GM12878 (cell line): ENCODE measurements around the gene MAP7D2. TPM values are rescaled to one million over a fixed set of nuclear protein-coding genes. Genes with fewer than 3 reads are reported as not detected.
A peak's percentile ranks its signal among the peaks of the same experiment; 100 is the strongest.

Experiments used
- KLF5 ChIP-seq: fragments of 450-650 bp; IDR thresholded peaks from 2 replicates; pipeline ENCODE4 v1.6.1; 2014; ENCODE audit warnings: mild to moderate bottlenecking; ENCODE audit not compliant: partially characterized antibody
- MTA2 ChIP-seq: fragments of 450-650 bp; IDR thresholded peaks from 2 replicates; pipeline ENCODE4 v1.6.1; 2016; ENCODE audit warnings: low read depth, mild to moderate bottlenecking, moderate library complexity
- STAT3 ChIP-seq: IDR thresholded peaks from 2 replicates; pipeline ENCODE4 v1.6.1; 2011; ENCODE audit warnings: low read depth, low read length, improper control_type of control experiment
- YY1 ChIP-seq: IDR thresholded peaks from 2 replicates; pipeline ENCODE4 v1.6.1; 2011; ENCODE audit warnings: low read depth, mild to moderate bottlenecking, low read length
- polyA plus RNA-seq, 11 experiments: library from polyadenylated mRNA; depleted of rRNA in 4 of 11; unstranded in 6 of 11; stranded (reverse) in 5 of 11; fragments of >200 nt; fragmentation: Nextera tagmentation in 4 of 11; fragmentation: Illumina TruSeq in 1 of 11; extraction: Ambion mirVana in 4 of 11; extraction: Trizol in 1 of 11; gene quantifications; 1 replicate in 1 of 11; 2 replicates in 10 of 11; pipeline versions ENCODE4 v1.2.1 to v1.2.3, GENCODE V29; 2011 to 2016; ENCODE audit warnings: inconsistent platforms in 2 of 11, missing spikeins in 2 of 11, low read depth in 1 of 11
- total RNA-seq, 4 experiments: library from RNA; depleted of rRNA in 3 of 4; stranded (reverse); fragments of >200 nt in 3 of 4; fragmentation: Illumina TruSeq in 1 of 4; extraction: Trizol in 1 of 4; gene quantifications; 2 replicates each; pipeline versions ENCODE4 v1.2.1 to v1.2.3, GENCODE V29; 2013 to 2021
- TF ChIP-seq, protein P1 (sequence below): fragments of 450-650 bp; IDR thresholded peaks from 2 replicates; pipeline ENCODE4 v1.6.1; 2017; ENCODE audit warnings: mild to moderate bottlenecking, moderate library complexity
- TF ChIP-seq, protein P2 (sequence below), 3 experiments: IDR thresholded peaks in 2 of 3; conservative IDR thresholded peaks in 1 of 3; 2 replicates each; pipeline ENCODE4 v1.5.1; 2011; ENCODE audit warnings: low read depth in 3 of 3, low read length in 3 of 3, mild to moderate bottlenecking in 3 of 3, control low read depth in 2 of 3, moderate library complexity in 2 of 3, inconsistent platforms in 1 of 3, mixed read lengths in 1 of 3; ENCODE audit not compliant: control insufficient read depth in 2 of 3, insufficient read depth in 1 of 3; ENCODE audit errors: extremely low read depth in 1 of 3
- TF ChIP-seq, protein P3 (sequence below): IDR thresholded peaks from 2 replicates; pipeline ENCODE4 v1.6.1; 2011; ENCODE audit warnings: borderline replicate concordance, low read depth, mild to moderate bottlenecking, moderate library complexity, low read length; ENCODE audit not compliant: insufficient read depth, poor library complexity, severe bottlenecking
- TF ChIP-seq, protein P4 (sequence below): fragments of 450-650 bp; IDR thresholded peaks from 2 replicates; pipeline ENCODE4 v1.6.1; 2017; ENCODE audit warnings: mild to moderate bottlenecking, moderate library complexity

MAP7D2 gene
- total and polyA plus RNA-seq, 10 of the 15 experiments (the other 5 are each of a cell fraction or from before 2014, with no cell fraction given): 0.06 to 18.4 (median 0.22) TPM

DNA sequence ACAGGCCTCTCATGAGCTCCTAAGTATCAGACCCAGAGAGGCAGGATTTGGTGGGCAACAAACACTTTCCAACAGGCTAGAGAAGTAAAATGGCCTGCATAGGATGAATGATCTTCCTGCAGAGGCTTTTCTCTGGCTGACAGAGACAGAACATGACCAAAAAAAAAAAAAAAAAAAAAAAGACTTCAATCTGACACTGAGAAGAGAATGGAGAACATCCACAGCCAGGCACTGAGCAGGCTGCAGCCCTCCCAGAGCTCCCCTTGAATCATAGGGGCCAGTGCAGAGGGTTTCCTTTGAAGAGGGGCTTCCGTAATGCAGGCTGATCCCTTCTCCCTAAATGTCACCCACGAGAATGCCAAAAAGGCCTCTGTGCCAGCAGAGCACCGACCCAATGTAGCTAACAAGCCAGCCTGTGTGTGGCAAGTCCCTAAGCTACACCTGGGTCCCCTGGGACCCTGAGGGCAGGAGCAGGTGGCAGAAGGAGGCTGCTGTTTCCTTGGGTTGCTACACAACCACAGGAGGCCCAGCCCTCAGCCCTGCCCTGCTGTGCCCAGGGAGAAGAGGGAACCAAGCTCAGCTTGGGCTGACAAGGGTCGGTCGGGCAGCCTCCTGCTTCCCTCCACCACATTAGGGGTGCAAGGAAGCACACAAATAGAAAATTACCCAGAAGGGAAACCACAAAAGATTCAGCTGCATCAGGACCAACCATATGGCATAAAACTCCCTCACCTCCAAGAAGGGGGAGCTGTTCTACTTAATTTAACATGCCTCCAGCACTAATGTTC, 55.6 kb downstream of the MAP7D2 start (continued):
- TF ChIP-seq KLF5 (no peak), YY1 (no peak), MTA2 (peak; percentile 45; the same call in 1 of the 2 replicates), STAT3 (no peak)
- TF ChIP-seq, protein P1, sequence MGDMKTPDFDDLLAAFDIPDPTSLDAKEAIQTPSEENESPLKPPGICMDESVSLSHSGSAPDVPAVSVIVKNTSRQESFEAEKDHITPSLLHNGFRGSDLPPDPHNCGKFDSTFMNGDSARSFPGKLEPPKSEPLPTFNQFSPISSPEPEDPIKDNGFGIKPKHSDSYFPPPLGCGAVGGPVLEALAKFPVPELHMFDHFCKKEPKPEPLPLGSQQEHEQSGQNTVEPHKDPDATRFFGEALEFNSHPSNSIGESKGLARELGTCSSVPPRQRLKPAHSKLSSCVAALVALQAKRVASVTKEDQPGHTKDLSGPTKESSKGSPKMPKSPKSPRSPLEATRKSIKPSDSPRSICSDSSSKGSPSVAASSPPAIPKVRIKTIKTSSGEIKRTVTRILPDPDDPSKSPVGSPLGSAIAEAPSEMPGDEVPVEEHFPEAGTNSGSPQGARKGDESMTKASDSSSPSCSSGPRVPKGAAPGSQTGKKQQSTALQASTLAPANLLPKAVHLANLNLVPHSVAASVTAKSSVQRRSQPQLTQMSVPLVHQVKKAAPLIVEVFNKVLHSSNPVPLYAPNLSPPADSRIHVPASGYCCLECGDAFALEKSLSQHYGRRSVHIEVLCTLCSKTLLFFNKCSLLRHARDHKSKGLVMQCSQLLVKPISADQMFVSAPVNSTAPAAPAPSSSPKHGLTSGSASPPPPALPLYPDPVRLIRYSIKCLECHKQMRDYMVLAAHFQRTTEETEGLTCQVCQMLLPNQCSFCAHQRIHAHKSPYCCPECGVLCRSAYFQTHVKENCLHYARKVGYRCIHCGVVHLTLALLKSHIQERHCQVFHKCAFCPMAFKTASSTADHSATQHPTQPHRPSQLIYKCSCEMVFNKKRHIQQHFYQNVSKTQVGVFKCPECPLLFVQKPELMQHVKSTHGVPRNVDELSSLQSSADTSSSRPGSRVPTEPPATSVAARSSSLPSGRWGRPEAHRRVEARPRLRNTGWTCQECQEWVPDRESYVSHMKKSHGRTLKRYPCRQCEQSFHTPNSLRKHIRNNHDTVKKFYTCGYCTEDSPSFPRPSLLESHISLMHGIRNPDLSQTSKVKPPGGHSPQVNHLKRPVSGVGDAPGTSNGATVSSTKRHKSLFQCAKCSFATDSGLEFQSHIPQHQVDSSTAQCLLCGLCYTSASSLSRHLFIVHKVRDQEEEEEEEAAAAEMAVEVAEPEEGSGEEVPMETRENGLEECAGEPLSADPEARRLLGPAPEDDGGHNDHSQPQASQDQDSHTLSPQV: no peak
- TF ChIP-seq, protein P2, sequence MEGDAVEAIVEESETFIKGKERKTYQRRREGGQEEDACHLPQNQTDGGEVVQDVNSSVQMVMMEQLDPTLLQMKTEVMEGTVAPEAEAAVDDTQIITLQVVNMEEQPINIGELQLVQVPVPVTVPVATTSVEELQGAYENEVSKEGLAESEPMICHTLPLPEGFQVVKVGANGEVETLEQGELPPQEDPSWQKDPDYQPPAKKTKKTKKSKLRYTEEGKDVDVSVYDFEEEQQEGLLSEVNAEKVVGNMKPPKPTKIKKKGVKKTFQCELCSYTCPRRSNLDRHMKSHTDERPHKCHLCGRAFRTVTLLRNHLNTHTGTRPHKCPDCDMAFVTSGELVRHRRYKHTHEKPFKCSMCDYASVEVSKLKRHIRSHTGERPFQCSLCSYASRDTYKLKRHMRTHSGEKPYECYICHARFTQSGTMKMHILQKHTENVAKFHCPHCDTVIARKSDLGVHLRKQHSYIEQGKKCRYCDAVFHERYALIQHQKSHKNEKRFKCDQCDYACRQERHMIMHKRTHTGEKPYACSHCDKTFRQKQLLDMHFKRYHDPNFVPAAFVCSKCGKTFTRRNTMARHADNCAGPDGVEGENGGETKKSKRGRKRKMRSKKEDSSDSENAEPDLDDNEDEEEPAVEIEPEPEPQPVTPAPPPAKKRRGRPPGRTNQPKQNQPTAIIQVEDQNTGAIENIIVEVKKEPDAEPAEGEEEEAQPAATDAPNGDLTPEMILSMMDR (IDR thresholded peaks at IDR 0.05 in 2 of 3, conservative IDR thresholded peaks at IDR 0.05 in 1 of 3; ENCODE audit: control insufficient read depth in 2 of 3, extremely low read depth in 1 of 3, insufficient read depth in 1 of 3, low read depth in 3 of 3, low read length in 3 of 3): 0 out of 6 replicates have a peak, but pooled peaks of 1 of the 3 experiments have one; percentile 7
- TF ChIP-seq, protein P3, sequence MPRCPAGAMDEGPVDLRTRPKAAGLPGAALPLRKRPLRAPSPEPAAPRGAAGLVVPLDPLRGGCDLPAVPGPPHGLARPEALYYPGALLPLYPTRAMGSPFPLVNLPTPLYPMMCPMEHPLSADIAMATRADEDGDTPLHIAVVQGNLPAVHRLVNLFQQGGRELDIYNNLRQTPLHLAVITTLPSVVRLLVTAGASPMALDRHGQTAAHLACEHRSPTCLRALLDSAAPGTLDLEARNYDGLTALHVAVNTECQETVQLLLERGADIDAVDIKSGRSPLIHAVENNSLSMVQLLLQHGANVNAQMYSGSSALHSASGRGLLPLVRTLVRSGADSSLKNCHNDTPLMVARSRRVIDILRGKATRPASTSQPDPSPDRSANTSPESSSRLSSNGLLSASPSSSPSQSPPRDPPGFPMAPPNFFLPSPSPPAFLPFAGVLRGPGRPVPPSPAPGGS: no peak
- TF ChIP-seq, protein P4, sequence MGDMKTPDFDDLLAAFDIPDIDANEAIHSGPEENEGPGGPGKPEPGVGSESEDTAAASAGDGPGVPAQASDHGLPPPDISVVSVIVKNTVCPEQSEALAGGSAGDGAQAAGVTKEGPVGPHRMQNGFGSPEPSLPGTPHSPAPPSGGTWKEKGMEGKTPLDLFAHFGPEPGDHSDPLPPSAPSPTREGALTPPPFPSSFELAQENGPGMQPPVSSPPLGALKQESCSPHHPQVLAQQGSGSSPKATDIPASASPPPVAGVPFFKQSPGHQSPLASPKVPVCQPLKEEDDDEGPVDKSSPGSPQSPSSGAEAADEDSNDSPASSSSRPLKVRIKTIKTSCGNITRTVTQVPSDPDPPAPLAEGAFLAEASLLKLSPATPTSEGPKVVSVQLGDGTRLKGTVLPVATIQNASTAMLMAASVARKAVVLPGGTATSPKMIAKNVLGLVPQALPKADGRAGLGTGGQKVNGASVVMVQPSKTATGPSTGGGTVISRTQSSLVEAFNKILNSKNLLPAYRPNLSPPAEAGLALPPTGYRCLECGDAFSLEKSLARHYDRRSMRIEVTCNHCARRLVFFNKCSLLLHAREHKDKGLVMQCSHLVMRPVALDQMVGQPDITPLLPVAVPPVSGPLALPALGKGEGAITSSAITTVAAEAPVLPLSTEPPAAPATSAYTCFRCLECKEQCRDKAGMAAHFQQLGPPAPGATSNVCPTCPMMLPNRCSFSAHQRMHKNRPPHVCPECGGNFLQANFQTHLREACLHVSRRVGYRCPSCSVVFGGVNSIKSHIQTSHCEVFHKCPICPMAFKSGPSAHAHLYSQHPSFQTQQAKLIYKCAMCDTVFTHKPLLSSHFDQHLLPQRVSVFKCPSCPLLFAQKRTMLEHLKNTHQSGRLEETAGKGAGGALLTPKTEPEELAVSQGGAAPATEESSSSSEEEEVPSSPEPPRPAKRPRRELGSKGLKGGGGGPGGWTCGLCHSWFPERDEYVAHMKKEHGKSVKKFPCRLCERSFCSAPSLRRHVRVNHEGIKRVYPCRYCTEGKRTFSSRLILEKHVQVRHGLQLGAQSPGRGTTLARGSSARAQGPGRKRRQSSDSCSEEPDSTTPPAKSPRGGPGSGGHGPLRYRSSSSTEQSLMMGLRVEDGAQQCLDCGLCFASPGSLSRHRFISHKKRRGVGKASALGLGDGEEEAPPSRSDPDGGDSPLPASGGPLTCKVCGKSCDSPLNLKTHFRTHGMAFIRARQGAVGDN: peak; percentile 54
